WTC11 (cell line): ENCODE measurements around the gene SDR9C7. TPM values are rescaled to one million over a fixed set of nuclear protein-coding genes. Genes with fewer than 3 reads are reported as not detected.

Source experiments
- ATAC-seq: fragments of 200-7000 bp; cut with Tn5 transposase; 2 replicates; pipeline ENCODE4 v1.10.0; 2021; ENCODE audit warnings: mild to moderate bottlenecking, moderate library complexity
- CTCF ChIA-PET: fragments of 300-600 bp; sonication (Branson Sonifier 250); formaldehyde crosslinking; loops from one replicate; lab custom pipeline; 2021; ENCODE audit warnings: antibody characterized with exemption; lab: Charles Lee
- POLR2A ChIA-PET: fragments of 350-600 bp; sonication (Branson Sonifier 250); formaldehyde crosslinking; loops from one replicate; lab custom pipeline; 2021; ENCODE audit warnings: antibody characterized with exemption; lab: Charles Lee
- DNase-seq: peaks from one replicate; pipeline ENCODE4 v3.0.0; 2021; ENCODE audit warnings: low spot score
- H3K27ac Mint-ChIP-seq: 2 replicates; pipeline ENCODE4 v1.8.0; 2021; ENCODE audit warnings: mixed read lengths
- H3K27me3 Mint-ChIP-seq: 2 replicates; pipeline ENCODE4 v1.8.0; 2021; ENCODE audit warnings: low read depth, mild to moderate bottlenecking, moderate library complexity, mixed read lengths
- H3K36me3 Mint-ChIP-seq: 2 replicates; pipeline ENCODE4 v1.8.0; 2021; ENCODE audit warnings: mixed read lengths
- H3K4me1 Mint-ChIP-seq: 2 replicates; pipeline ENCODE4 v1.8.0; 2022; ENCODE audit warnings: mixed read lengths
- H3K4me3 Mint-ChIP-seq: 2 replicates; pipeline ENCODE4 v1.8.0; 2021; ENCODE audit warnings: mild to moderate bottlenecking, moderate library complexity, mixed read lengths
- H3K9me3 Mint-ChIP-seq: 2 replicates; pipeline ENCODE4 v1.8.0; 2021; ENCODE audit warnings: mixed read lengths
- CDX4 ChIP-seq: fragments of 250-450 bp; sonication (Bioruptor Pico); IDR thresholded peaks from 2 replicates; pipeline ENCODE4 v1.9.0; 2021; ENCODE audit warnings: moderate library complexity, mild to moderate bottlenecking, inconsistent platforms, borderline replicate concordance
- E2F1 ChIP-seq: sonication (generic); formaldehyde crosslinking; IDR thresholded peaks from 2 replicates; pipeline ENCODE4 v1.8.0; 2022; ENCODE audit warnings: mild to moderate bottlenecking, missing genetic modification reagents
- E2F5 ChIP-seq: sonication (generic); formaldehyde crosslinking; IDR thresholded peaks from 2 replicates; pipeline ENCODE4 v1.8.1; 2022; ENCODE audit warnings: mild to moderate bottlenecking, moderate library complexity, missing genetic modification reagents
- ERG ChIP-seq: fragments of 250-450 bp; sonication (Bioruptor Pico); IDR thresholded peaks from 2 replicates; pipeline ENCODE4 v1.8.0; 2021; ENCODE audit warnings: mild to moderate bottlenecking
- FOXK1 ChIP-seq: sonication (generic); formaldehyde crosslinking; IDR thresholded peaks from 2 replicates; pipeline ENCODE4 v1.8.0; 2022; ENCODE audit warnings: mild to moderate bottlenecking, moderate library complexity, missing genetic modification reagents
- GABPB1 ChIP-seq: sonication (generic); formaldehyde crosslinking; IDR thresholded peaks from 2 replicates; pipeline ENCODE4 v1.8.1; 2023; ENCODE audit warnings: mild to moderate bottlenecking, missing genetic modification reagents
- HMGXB4 ChIP-seq: sonication (generic); formaldehyde crosslinking; IDR thresholded peaks from 2 replicates; pipeline ENCODE4 v1.8.1; 2023; ENCODE audit warnings: mild to moderate bottlenecking, moderate library complexity, missing genetic modification reagents
- IRF1 ChIP-seq: sonication (generic); formaldehyde crosslinking; IDR thresholded peaks from 2 replicates; pipeline ENCODE4 v1.8.0; 2023; ENCODE audit warnings: missing genetic modification reagents
- IRF2 ChIP-seq: sonication (generic); formaldehyde crosslinking; IDR thresholded peaks from 2 replicates; pipeline ENCODE4 v1.8.0; 2022; ENCODE audit warnings: low read depth, missing genetic modification reagents, borderline replicate concordance
- JUN ChIP-seq: sonication (generic); formaldehyde crosslinking; IDR thresholded peaks from 2 replicates; pipeline ENCODE4 v1.8.0; 2023; ENCODE audit warnings: mild to moderate bottlenecking, missing genetic modification reagents
- NFATC4 ChIP-seq: fragments of 250-450 bp; sonication (Bioruptor Pico); IDR thresholded peaks from 2 replicates; pipeline ENCODE4 v1.9.0; 2021; ENCODE audit warnings: mild to moderate bottlenecking
- NFYB ChIP-seq: sonication (generic); formaldehyde crosslinking; conservative IDR thresholded peaks from 2 replicates; pipeline ENCODE4 v1.8.0; 2022; ENCODE audit warnings: low read depth, missing genetic modification reagents
- SMAD3 ChIP-seq: sonication (generic); formaldehyde crosslinking; IDR thresholded peaks from 2 replicates; pipeline ENCODE4 v1.8.0; 2022; ENCODE audit warnings: missing genetic modification reagents, mild to moderate bottlenecking, borderline replicate concordance
- TCF7 ChIP-seq: sonication (generic); formaldehyde crosslinking; IDR thresholded peaks from 2 replicates; pipeline ENCODE4 v1.8.0; 2022; ENCODE audit warnings: mild to moderate bottlenecking, low read depth, missing genetic modification reagents, moderate library complexity
- TEAD1 ChIP-seq: sonication (generic); formaldehyde crosslinking; IDR thresholded peaks from 2 replicates; pipeline ENCODE4 v1.8.0; 2022; ENCODE audit warnings: mild to moderate bottlenecking, missing genetic modification reagents
- ZBTB21 ChIP-seq: sonication (generic); formaldehyde crosslinking; IDR thresholded peaks from 2 replicates; pipeline ENCODE4 v1.8.1; 2023; ENCODE audit warnings: mild to moderate bottlenecking, missing genetic modification reagents, borderline replicate concordance
- ZNF138 ChIP-seq: sonication (generic); formaldehyde crosslinking; conservative IDR thresholded peaks from 2 replicates; pipeline ENCODE4 v1.8.1; 2022; ENCODE audit warnings: mild to moderate bottlenecking, moderate library complexity, missing genetic modification reagents
- ZNF396 ChIP-seq: fragments of 250-450 bp; sonication (Bioruptor Pico); IDR thresholded peaks from 2 replicates; pipeline ENCODE4 v1.8.0; 2021; ENCODE audit warnings: mild to moderate bottlenecking, moderate library complexity, borderline replicate concordance
- ZNF416 ChIP-seq: fragments of 250-450 bp; sonication (Bioruptor Pico); IDR thresholded peaks from 2 replicates; pipeline ENCODE4 v1.9.0; 2021; ENCODE audit warnings: mild to moderate bottlenecking, inconsistent platforms
- ZNF532 ChIP-seq: fragments of 250-450 bp; sonication (Bioruptor Pico); IDR thresholded peaks from 2 replicates; pipeline ENCODE4 v1.9.0; 2021; ENCODE audit warnings: mild to moderate bottlenecking, borderline replicate concordance
- total RNA-seq: library from RNA; stranded (reverse); gene quantifications from 3 replicates; pipeline ENCODE4 v1.2.3, GENCODE V29; 2021

The SDR9C7 gene
- total RNA-seq, 1 experiment from 2014 or later, result not detected

GRCh38 chr12:56955631-56956256 is 21.5 kb upstream of the SDR9C7 start:
- no peaks in the 10 kb centered on the region for H3K4me1 Mint-ChIP-seq
- no peak for TF ChIP-seq ERG (CRISPR knock-in tag)
- 0 out of 2 replicates have a peak, but pooled peaks have one; percentile 27 for TF ChIP-seq GABPB1 (CRISPR knock-in tag)
- ChIA-PET POLR2A (no interaction called here), CTCF (interaction anchor here (1.0 kb wide), 1 partner anchor 32 kb away, joined by 4 read pairs; no protein-coding TSS in a partner anchor)
- H3K36me3 Mint-ChIP-seq, result peaks cover 7% of the 10 kb centered on the region
- no peak overlapping the region for H3K27ac Mint-ChIP-seq
- ATAC-seq, result no peak
- H3K9me3 Mint-ChIP-seq, result peaks cover 52% of the 10 kb centered on the region
- DNase-seq, result no peak
- peaks cover 38% of the 10 kb centered on the region for H3K27me3 Mint-ChIP-seq
- no peak overlapping the region for H3K4me3 Mint-ChIP-seq

- Mint-ChIP-seq H3K27me3 (peaks cover 33% of the 10 kb centered on the region), H3K36me3 (peaks cover 7% of the 10 kb centered on the region; the same call in 1 of the 2 replicates), H3K4me1 (no peaks in the 10 kb centered on the region), H3K27ac (no peak overlapping the region), H3K9me3 (peaks cover 44% of the 10 kb centered on the region), H3K4me3 (no peak overlapping the region)
- POLR2A ChIA-PET, result no interaction called here
- DNase-seq (no peak), ATAC-seq (no peak)
- TF ChIP-seq E2F1, result no peak
- no peak for TF ChIP-seq E2F5 (CRISPR knock-in tag)
- TF ChIP-seq JUN, result no peak
- TF ChIP-seq IRF2, result no peak
- no peak for TF ChIP-seq FOXK1 (CRISPR knock-in tag)
- TF ChIP-seq CDX4 (CRISPR knock-in tag), result no peak
- TF ChIP-seq TCF7 (CRISPR knock-in tag), result no peak
- TF ChIP-seq NFYB (CRISPR knock-in tag), result no peak
- no peak for TF ChIP-seq ZBTB21 (CRISPR knock-in tag)
- TF ChIP-seq SMAD3 (CRISPR knock-in tag), result no peak
- no peak for TF ChIP-seq ZNF396 (CRISPR knock-in tag)
- no peak for TF ChIP-seq ZNF138
- TF ChIP-seq NFATC4 (CRISPR knock-in tag), result no peak
- CTCF ChIA-PET, result no interaction called here
Measured at GRCh38 chr12:56954958-56955355, 20.7 kb upstream of the SDR9C7 start.

- ChIA-PET CTCF (interaction anchor here (0.8 kb wide), 1 partner anchor 114 kb away, joined by 3 read pairs; no protein-coding TSS in a partner anchor), POLR2A (no interaction called here)
- ATAC-seq (no peak), DNase-seq (no peak)
- Mint-ChIP-seq H3K36me3 (peaks cover 6% of the 10 kb centered on the region; the same call in 1 of the 2 replicates), H3K27me3 (peaks cover 26% of the 10 kb centered on the region), H3K9me3 (peaks cover 38% of the 10 kb centered on the region), H3K4me1 (no peaks in the 10 kb centered on the region), H3K27ac (no peak overlapping the region), H3K4me3 (no peak overlapping the region)
- TF ChIP-seq ZNF416 (no peak), HMGXB4 (CRISPR knock-in tag) (no peak), ZNF532 (CRISPR knock-in tag) (no peak), TEAD1 (CRISPR knock-in tag) (no peak), IRF1 (no peak)
Measured at GRCh38 chr12:56954057-56954957, 20.1 kb upstream of the SDR9C7 start.
